Measurements from ENCODE around the gene ARMC12. TPM values are rescaled to one million over a fixed set of nuclear protein-coding genes. Genes with fewer than 3 reads are reported as not detected.

The ARMC12 gene
- total and polyA plus RNA-seq, 2 of the 13 experiments (the other 11 are each of a cell fraction or from before 2014, with no cell fraction given), result 1.3 TPM; not detected in 1

GRCh38 chr6:35739645-35740524 lies 3.1 kb downstream of the ARMC12 start (continued):
- TF ChIP-seq CHD2 (IDR thresholded peaks at IDR 0.05; ENCODE audit: low read depth, low read length), result no peak
- no peak for TF ChIP-seq ETV6 (CRISPR knock-in tag; conservative IDR thresholded peaks at IDR 0.05)
- TF ChIP-seq, protein P1, sequence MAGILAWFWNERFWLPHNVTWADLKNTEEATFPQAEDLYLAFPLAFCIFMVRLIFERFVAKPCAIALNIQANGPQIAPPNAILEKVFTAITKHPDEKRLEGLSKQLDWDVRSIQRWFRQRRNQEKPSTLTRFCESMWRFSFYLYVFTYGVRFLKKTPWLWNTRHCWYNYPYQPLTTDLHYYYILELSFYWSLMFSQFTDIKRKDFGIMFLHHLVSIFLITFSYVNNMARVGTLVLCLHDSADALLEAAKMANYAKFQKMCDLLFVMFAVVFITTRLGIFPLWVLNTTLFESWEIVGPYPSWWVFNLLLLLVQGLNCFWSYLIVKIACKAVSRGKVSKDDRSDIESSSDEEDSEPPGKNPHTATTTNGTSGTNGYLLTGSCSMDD (CRISPR knock-in tag; IDR thresholded peaks at IDR 0.05), result no peak
- TF ChIP-seq ZSCAN31 (CRISPR knock-in tag; IDR thresholded peaks at IDR 0.05; ENCODE audit: low read depth), result no peak
- TF ChIP-seq ZBTB7A (CRISPR knock-in tag; IDR thresholded peaks at IDR 0.05), result no peak
- 0 out of 4 replicates have a peak, but pooled peaks of 1 of the 2 experiments have one; percentile 33 for TF ChIP-seq POLR2A (IDR thresholded peaks at IDR 0.05; ENCODE audit: insufficient read depth in 1 of 2, low read depth in 2 of 2, low read length in 2 of 2)
- no peak for TF ChIP-seq NR2F6 (IDR thresholded peaks at IDR 0.05)
- peak; percentile 61 for TF ChIP-seq NR2F6 (CRISPR knock-in tag; IDR thresholded peaks at IDR 0.05)
- no peak for TF ChIP-seq POLR2G (IDR thresholded peaks at IDR 0.05; ENCODE audit: low read depth, low read length)
- peak; percentile 72 for TF ChIP-seq ERF (CRISPR knock-in tag; IDR thresholded peaks at IDR 0.05)
- no peak for TF ChIP-seq ZNF383 (CRISPR knock-in tag; IDR thresholded peaks at IDR 0.05; ENCODE audit: borderline replicate concordance)
- TF ChIP-seq RFXANK (CRISPR knock-in tag; IDR thresholded peaks at IDR 0.05), result peak; percentile 44; the same call in 1 of the 2 replicates
- no peak for TF ChIP-seq KAT2B (IDR thresholded peaks at IDR 0.05; ENCODE audit: borderline replicate concordance, low read depth, low read length)
- TF ChIP-seq SRSF9 (IDR thresholded peaks at IDR 0.05; ENCODE audit: borderline replicate concordance, insufficient read depth, low read depth, low read length, poor library complexity, severe bottlenecking), result no peak
- no peak for TF ChIP-seq ESRRA (CRISPR knock-in tag; IDR thresholded peaks at IDR 0.05; ENCODE audit: low read depth)
- TF ChIP-seq IRX3 (CRISPR knock-in tag; IDR thresholded peaks at IDR 0.05; ENCODE audit: borderline replicate concordance, low read depth), result no peak
- 0 out of 2 replicates have a peak, but pooled peaks have one; percentile 27 for TF ChIP-seq PITX1 (CRISPR knock-in tag; IDR thresholded peaks at IDR 0.05)
- no peak for TF ChIP-seq BORCS8-MEF2B (CRISPR knock-in tag; IDR thresholded peaks at IDR 0.05)
- no peak for TF ChIP-seq GMEB2 (CRISPR knock-in tag; IDR thresholded peaks at IDR 0.05; ENCODE audit: low read depth)
- TF ChIP-seq SATB2 (CRISPR knock-in tag; IDR thresholded peaks at IDR 0.05), result no peak
- TF ChIP-seq SOX5 (CRISPR knock-in tag; IDR thresholded peaks at IDR 0.05; ENCODE audit: borderline replicate concordance), result peak; percentile 93
- no peak for TF ChIP-seq ZNF138 (CRISPR knock-in tag; IDR thresholded peaks at IDR 0.05; ENCODE audit: low read depth)
- TF ChIP-seq ZBTB2 (CRISPR knock-in tag; IDR thresholded peaks at IDR 0.05; ENCODE audit: low read depth), result no peak
- TF ChIP-seq ZNF777 (CRISPR knock-in tag; IDR thresholded peaks at IDR 0.05), result 0 out of 2 replicates have a peak, but pooled peaks have one; percentile 19
- TF ChIP-seq MXD1 (CRISPR knock-in tag; IDR thresholded peaks at IDR 0.05), result no peak
- 0 out of 2 replicates have a peak, but pooled peaks have one; percentile 14 for TF ChIP-seq THRA (CRISPR knock-in tag; IDR thresholded peaks at IDR 0.05; ENCODE audit: borderline replicate concordance)

Data from HepG2 (cell line).